ENCODE data around the gene FRAT1. TPM values are rescaled to one million over a fixed set of nuclear protein-coding genes. Genes with fewer than 3 reads are reported as not detected.
A peak's percentile ranks its signal among the peaks of the same experiment; 100 is the strongest.
"Not testable (repeated sequence)": the region's sequence is repeated elsewhere in the genome, so short reads cannot be mapped to it uniquely, and the experiment has no call there.

FRAT1 gene
- total RNA-seq, 1 donor from 2014 or later: 1.6 TPM

GRCh38 chr10:97332591-97333350, 13.7 kb downstream of the FRAT1 start:
- intact Hi-C loops (cut with DNase I): loop anchor here (1.0 to 5.0 kb wide), 3 partner anchors 13 to 54 kb away; partner anchors contain the start of genes ARHGAP19 and FRAT1
- DNase-seq (ENCODE audit: low spot score): no peak

- intact Hi-C loops (cut with DNase I): loop anchor here (2.0 to 5.0 kb wide), 2 partner anchors 41 to 54 kb away; partner anchors contain the start of gene ARHGAP19
- no peak for DNase-seq (ENCODE audit: low spot score)
Measured at GRCh38 chr10:97333351-97333600, 14.2 kb downstream of the FRAT1 start.

- peak; percentile 86 for DNase-seq (ENCODE audit: low spot score)
- intact Hi-C loops (cut with DNase I): loop anchor here (2.0 to 5.0 kb wide), 2 partner anchors 41 to 55 kb away; partner anchors contain the start of gene ARHGAP19
Measured at GRCh38 chr10:97333601-97334369, 14.7 kb downstream of the FRAT1 start.

GRCh38 chr10:97334370-97335175, 15.5 kb downstream of the FRAT1 start, which contains the start of gene FRAT2:
FRAT2 (minus strand) TSS chr10:97334729; CDS start chr10:97334572, 157 bp downstream.
- intact Hi-C loops (cut with DNase I): loop anchor here (5.0 kb wide), 1 partner anchor 42 kb away; the partner anchor contains the start of gene ARHGAP19
- DNase-seq (ENCODE audit: low spot score): peak; percentile 96

GRCh38 chr10:97335188-97335619, 16.1 kb downstream of the FRAT1 start:
- no peak for DNase-seq (ENCODE audit: low spot score)
- intact Hi-C loops (cut with DNase I): no loop called here

- intact Hi-C loops (cut with DNase I): no loop called here
- DNase-seq (ENCODE audit: low spot score): no peak
Measured at GRCh38 chr10:97336006-97336405, 16.9 kb downstream of the FRAT1 start.

GRCh38 chr10:97336446-97336845, 17.4 kb downstream of the FRAT1 start:
- DNase-seq (ENCODE audit: low spot score): no peak
- intact Hi-C loops (cut with DNase I): no loop called here

- DNase-seq (ENCODE audit: low spot score): no peak
- intact Hi-C loops (cut with DNase I): no loop called here
Measured at GRCh38 chr10:97336942-97337831, 18.1 kb downstream of the FRAT1 start.

- no peak for DNase-seq (ENCODE audit: low spot score)
- intact Hi-C loops (cut with DNase I): no loop called here
Measured at GRCh38 chr10:97338041-97338440, 19.0 kb downstream of the FRAT1 start.

- intact Hi-C loops (cut with DNase I): no loop called here
- no peak for DNase-seq (ENCODE audit: low spot score)
Measured at GRCh38 chr10:97341416-97341815, 22.3 kb downstream of the FRAT1 start.

GRCh38 chr10:97343664-97344063, 24.6 kb downstream of the FRAT1 start:
- intact Hi-C loops (cut with DNase I); DNase-seq (ENCODE audit: low spot score): not testable (repeated sequence)

GRCh38 chr10:97347317-97347716, 28.2 kb downstream of the FRAT1 start:
- DNase-seq (ENCODE audit: low spot score): no peak
- intact Hi-C loops (cut with DNase I): no loop called here

GRCh38 chr10:97349752-97350513, 30.9 kb downstream of the FRAT1 start:
- intact Hi-C loops (cut with DNase I): no loop called here
- no peak for DNase-seq (ENCODE audit: low spot score)

- intact Hi-C loops (cut with DNase I): no loop called here
- peak; percentile 91 for DNase-seq (ENCODE audit: low spot score)
Measured at GRCh38 chr10:97353945-97354344, 34.9 kb downstream of the FRAT1 start.

GRCh38 chr10:97355571-97355975, 36.5 kb downstream of the FRAT1 start:
- intact Hi-C loops (cut with DNase I): no loop called here
- DNase-seq (ENCODE audit: low spot score): no peak

- no peak for DNase-seq (ENCODE audit: low spot score)
- intact Hi-C loops (cut with DNase I): no loop called here
Measured at GRCh38 chr10:97356318-97356914, 37.3 kb downstream of the FRAT1 start.

- intact Hi-C loops (cut with DNase I): no loop called here
- DNase-seq (ENCODE audit: low spot score): no peak
Measured at GRCh38 chr10:97356918-97357317, 37.8 kb downstream of the FRAT1 start.

- no peak for DNase-seq (ENCODE audit: low spot score)
- intact Hi-C loops (cut with DNase I): no loop called here
Measured at GRCh38 chr10:97358349-97358748, 39.3 kb downstream of the FRAT1 start.

Measured in cardiac septum (tissue), 1 donor.